Tongue (tissue), 2 donors: ENCODE data around the gene TLX1. TPM values are rescaled to one million over a fixed set of nuclear protein-coding genes. Genes with fewer than 3 reads are reported as not detected.
A peak's percentile ranks its signal among the peaks of the same experiment; 100 is the strongest.

Experiments
- DNase-seq: peaks from one replicate; pipeline ENCODE4 v3.0.0-alpha.2; 2015
- total RNA-seq: library from RNA; depleted of rRNA; stranded (reverse); fragments of >200 nt; gene quantifications from one replicate; pipeline ENCODE4 v1.2.3, GENCODE V29; 2014

TLX1 gene
- 1.3 TPM for total RNA-seq

DNA sequence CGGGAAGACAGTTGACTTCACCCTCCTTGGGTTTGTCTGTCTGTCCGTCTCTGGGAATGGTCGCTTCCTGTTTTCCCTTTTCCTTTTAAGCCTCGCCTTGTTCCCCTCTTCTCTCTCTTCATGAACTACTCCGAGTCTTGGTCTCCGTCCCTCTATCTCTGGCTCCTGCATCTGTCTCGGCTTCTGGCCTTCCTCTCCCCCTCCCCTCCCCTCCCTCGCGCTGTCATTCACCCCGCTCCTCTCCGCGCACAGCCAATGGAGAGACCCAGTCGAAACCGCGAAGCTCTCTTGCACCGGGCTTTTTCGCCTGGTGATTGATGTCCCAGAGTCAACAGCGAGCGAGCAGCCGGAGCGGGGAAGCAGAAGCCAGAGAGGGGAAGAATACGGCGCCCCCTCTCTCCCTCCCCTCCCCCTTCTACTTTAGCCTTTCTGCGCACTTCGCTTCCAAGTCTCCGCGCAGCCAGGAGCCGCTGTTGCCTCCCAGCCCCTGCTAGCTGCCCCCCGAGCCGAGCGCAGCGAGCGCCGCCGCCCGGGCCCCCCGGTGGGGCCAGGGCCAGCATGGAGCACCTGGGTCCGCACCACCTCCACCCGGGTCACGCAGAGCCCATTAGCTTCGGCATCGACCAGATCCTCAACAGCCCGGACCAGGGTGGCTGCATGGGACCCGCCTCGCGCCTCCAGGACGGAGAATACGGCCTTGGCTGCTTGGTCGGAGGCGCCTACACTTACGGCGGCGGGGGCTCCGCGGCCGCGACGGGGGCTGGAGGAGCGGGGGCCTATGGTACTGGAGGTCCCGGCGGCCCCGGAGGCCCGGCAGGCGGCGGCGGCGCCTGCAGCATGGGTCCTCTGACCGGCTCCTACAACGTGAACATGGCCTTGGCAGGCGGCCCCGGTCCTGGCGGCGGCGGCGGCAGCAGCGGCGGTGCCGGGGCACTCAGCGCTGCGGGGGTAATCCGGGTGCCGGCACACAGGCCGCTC lies at the start of gene TLX1:
TSS of gene TLX1 (plus strand) at position 317 of the 978 bp plus-strand sequence. CDS start at position 559, 242 bp downstream.
- DNase-seq = peak; percentile 40

DNA sequence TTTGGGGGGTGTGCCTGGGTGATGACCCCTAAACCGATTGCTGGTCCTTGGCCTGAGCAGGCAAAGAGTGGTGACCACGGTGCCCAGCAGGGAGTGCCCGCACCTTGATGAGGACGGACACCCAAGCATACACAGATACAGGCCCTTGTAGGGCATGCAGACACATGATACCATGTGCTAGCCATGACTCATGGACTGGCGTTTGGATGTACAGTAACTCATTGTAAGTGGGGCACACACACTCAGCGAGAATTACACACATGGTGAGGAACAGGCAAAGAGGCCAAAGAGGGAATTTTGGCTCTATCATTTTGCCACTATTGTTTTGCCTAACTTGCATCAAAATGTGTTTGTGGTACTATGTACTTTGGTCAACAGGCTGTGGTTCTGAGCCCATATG lies 45.3 kb upstream of the TLX1 start:
- DNase-seq = no peak

GRCh38 chr10:101087376-101087775 lies 43.7 kb upstream of the TLX1 start:
- DNase-seq = no peak

DNA sequence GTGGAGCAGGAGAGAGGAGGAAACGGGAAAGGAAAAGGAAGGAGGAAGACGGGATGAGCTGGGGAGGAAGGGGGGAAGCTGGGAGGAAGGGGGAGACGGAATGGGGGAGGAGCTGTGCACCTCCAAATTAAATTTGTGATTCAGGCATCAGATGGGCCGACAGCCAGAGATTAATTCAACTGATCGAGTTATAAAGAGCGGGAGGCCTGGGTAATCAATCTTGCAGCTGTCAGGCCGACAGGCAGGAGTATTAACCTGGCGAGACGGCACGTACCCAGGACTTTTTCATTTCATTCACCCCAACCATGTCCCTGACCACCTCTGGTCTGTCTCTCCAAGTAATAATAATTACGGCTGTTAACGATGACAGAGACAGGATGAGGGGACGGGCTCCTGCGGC lies 43.1 kb upstream of the TLX1 start:
- no peak for DNase-seq

- DNase-seq = no peak
Measured at GRCh38 chr10:101089520-101090299, 41.4 kb upstream of the TLX1 start.

- no peak for DNase-seq
Measured at GRCh38 chr10:101090597-101090996, 40.5 kb upstream of the TLX1 start.

DNA sequence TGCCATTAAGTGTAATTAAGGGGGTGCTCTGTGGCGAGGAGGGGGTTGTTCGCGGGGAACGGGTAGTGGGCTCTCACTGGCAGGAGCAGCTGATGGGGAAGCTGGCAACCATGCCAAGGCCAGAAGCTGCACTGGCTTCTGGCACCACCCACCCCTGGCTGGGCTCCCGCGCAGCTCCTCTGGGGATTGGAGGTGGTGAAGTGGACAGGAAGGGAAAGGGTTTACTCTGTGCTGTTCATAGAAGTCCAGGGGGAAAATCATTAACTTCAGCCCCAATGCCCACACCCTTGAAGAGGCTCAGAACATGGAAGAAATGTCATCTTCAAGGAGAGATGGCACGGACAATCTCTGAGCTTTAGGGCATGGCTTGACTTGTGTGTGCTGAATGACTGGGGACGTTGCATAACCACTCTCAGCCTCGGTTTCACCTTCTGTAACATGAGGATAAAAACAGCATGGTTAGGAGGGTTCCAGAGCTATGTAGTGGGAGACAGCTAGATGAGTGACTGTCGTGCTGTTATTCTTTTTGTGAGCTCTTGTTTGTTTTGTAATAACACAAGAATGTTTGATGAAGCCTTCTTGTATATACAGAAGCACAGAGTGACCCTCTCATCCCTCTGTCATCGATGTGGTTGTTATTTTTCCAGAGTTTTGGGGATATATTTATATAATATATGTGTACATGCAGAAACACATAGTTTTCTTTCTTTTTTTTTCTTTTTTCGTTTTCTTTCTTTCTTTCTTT lies 39.4 kb upstream of the TLX1 start:
- DNase-seq = no peak

- DNase-seq = no peak
Measured at GRCh38 chr10:101092881-101093354, 38.2 kb upstream of the TLX1 start.

DNA sequence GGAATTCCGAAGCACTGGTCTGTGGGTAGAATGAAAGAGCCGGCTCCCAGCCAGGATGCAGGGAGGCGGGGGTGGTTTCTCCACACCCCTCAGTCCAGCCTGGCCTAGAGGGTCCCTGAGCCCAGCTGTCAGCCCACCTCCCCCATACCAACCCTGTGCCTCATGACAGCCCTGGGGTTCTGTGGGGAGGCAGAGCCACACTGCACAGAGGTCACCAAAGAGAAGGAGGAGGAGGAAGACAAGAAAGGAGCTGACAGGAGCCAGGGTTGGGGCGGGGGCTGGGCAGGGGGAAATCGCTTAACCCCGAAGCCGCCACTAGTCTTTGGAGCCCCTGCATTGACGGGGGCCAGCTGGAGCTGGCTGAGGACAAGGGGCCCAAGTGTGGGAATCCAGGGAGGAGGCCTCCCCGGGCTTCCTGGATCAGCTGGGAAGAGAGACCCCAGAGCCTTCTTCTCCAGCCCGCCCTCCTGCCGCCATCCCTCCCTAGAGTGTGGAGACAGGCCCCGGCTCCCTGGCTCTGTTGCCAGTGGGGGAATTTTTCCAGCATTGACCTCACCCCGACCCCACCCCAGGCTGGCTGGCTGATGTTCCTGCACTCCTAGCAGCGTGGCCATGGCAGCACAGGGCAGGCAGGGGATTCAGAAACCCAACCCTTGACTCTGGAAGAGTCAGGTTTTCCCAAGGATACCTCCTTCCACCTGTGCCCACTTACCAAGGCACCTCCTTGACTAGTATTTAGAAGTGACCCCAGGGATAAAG lies 36.8 kb upstream of the TLX1 start:
- DNase-seq = no peak

DNA sequence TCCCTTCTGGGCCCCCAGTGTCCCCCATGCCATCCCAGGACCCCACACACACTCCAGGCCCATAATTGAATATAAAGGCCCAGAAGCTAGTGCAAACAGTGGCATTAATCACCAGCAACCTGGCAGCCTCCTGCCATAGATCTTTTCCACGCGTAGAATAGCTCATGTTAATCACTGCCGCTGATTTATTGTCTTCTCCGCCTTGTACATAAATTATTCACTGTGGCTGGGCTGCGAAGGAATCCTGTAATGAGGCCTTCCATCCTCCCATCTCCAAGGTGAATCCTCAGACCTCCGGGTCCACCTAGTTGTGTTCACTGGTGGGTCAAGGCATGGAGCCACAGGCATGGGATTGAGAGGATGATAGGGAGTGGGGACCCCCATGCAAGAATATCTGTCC lies 36.1 kb upstream of the TLX1 start:
- no peak for DNase-seq

DNA sequence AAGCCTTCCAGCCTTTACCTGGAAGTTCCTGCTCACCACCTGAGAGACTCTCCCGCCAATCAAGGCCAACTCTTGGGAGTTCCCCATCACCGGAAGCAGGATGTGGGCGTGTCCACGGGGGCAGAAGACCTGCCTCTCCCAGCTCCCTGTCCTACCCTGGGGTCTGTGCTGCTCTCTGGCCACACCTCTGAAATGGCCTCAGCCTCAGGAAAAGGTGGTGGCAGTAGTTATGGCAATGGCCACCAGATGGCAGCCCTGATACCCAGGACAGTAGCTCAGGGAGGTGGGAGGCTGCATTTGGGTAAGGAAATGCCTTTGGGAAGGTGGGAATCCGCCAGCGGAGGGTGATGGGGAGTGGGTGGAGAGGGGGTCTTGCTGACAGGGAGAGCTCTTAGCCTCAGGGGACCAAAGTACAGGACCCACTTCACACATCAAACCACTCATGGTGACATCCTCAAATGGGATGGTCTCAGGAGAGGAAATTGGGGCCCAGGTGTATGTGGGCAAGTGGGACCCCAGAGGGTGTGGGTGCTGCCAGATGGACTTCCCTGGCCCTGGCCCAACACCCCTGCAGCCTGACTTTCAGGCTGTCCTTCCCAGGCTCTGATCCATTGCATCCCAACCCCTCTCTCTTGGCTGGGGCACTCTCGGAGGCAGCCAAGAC lies 35.4 kb upstream of the TLX1 start:
- DNase-seq = peak; percentile 76

DNA sequence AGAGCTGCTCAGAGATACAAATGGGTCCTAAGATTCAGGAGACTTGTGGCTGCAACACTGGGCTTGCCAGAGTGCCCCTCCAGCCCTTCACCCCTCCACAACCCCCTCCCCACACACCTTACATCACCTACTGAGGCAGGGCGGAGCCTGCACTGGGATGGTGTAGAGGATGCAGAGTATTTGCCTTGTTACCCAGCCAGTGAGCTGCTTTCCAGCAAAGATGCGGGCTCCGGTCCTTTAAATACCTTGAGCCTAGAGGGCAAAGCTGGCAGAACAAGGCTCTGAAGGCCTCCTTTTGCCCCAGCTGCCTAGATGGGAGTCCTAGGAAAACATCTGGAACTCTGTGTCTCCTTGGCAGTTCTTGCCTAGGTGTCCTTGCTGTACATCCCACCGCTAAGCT lies 34.7 kb upstream of the TLX1 start:
- DNase-seq = no peak

DNA sequence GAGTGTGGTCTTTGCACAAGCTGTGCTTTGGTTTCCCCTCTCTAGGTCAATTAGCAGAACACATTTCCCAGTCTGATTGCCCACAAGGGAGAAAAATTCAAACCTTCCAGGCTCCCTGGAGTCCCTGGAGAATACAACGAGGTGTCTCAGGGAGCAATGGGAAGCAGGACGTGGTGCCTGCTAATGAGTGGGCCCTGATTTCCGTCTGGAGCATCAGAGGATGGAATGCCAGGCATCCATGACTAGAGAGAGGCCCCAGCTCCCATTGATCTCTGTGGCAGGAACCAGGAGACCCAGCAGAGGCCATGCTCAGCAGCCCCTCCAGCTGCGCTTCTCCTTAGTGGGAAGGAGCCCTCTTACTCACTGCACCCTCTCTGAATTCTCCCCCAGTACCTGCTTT lies 33.2 kb upstream of the TLX1 start:
- DNase-seq = no peak

DNA sequence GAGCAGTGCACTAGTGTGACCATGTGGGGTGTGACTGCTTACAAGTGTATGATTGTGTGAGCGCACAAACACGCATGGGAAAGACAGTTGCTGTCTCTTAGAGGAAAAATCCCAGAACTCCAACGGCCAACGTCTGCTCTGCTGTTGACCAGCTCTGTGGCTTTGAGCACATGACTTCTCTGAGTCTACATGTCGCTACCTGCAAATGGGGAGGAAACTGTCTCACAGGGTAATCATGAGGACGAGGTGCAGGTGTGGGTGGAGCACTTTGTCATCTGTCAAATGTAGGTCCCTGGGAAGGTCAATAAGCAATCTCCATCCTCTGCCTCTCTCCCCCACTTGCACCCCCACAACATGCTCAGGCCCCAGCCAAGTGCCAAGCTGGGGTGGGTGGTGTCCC lies 31.2 kb upstream of the TLX1 start:
- DNase-seq = no peak

GRCh38 chr10:101101372-101101881 lies 29.7 kb upstream of the TLX1 start:
- DNase-seq = no peak

DNA sequence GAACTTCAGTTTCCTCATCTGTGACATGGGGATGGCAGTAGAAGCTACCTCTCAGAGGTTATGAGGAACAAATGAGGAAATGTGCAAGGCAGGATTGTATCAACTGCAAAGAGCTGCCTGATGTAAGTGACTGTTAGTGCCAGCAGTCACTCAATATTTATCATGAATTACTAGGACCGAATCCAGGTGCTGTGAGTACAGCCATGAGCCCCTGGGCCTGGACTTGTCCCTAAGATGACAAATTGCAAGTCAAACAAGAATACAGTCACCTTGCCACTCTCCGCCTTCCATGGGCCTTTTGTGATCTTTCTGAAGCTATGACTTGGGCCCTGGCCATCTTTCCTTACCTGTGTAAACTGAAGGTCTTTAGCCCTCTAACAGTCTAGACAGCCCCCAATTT lies 27.7 kb upstream of the TLX1 start:
- no peak for DNase-seq

DNA sequence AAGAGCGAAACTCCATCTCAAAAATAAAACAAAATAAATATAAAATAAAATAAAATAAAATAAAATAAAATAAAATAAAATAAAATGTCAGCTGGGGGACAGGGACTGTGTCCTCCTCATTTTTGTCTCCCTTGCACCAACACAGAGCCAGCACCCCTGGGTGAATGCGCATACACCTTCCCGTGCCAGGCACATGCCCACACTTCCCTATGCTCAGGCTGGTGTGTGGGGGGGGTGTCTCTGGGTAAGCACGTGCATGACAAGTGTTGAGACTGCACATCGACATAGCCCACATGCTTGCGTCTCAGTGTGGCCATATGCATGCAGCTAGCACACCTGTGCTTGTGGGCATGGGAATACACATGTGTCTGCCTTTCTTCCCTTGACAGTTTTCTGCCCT lies 24.7 kb upstream of the TLX1 start:
- DNase-seq = no peak

- no peak for DNase-seq
Measured at GRCh38 chr10:101107771-101108170, 23.3 kb upstream of the TLX1 start.

DNA sequence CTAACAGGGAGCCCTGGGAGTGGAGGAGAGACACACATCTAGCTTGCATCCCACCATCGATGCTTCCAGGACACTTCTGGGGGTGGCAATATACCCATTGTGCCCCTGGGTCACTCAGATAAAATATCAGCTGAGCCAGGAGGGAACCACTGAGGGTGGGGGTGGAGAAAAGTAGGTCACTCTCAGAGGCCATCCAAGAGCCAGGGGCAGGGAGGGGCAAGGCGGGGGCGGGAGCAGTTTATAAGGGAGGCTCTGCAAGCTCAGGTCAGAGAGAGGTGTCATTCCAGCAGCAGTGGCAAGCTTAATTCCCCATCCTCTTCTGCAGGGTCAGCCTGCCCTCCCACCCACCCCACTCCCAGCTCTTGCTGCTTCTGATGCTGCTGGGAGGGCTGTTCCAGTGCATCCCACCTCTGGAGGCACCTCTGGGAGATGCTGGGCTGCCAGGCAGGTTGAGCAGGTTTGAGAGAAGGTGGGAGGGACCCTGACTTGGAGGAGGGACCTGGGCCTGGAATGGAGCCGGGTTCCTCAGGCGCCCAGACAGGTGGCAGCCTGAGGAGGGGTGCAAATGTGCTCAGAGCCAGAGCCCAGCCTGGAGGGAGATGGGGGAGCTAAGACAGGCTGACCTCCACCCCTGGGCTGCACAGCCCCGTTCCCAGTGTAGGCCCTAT lies 20.1 kb upstream of the TLX1 start:
- DNase-seq = no peak

DNA sequence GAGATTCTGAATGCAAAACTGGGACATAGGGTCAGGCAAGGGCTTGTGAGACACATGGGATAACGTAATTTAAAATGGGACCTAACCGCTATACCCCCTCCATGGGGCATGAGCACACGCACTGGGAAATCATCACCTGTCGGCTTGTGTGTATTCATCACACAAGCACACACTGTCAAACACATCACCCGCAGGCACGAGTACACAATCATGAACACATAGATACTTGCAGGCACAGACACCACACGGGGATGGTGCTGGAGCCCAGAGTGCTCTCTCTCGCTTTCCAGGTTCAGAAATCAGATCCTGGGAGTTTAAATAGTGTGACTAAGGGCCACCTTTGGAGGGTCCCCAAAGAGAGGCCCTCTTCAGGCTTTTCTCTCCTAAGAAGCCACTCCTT lies 19.6 kb upstream of the TLX1 start:
- no peak for DNase-seq
